Stomach (tissue), 4 donors: ENCODE measurements around the gene CBLB.

ENCODE experiments used
- EP300 ChIP-seq: sonication (generic); formaldehyde crosslinking; IDR thresholded peaks from one replicate; pipeline ENCODE4 v1.6.1; 2017; ENCODE audit warnings: antibody characterized with exemption
- POLR2A ChIP-seq, 4 donors: fragments of 450-650 bp; IDR thresholded peaks; one replicate each; pipeline ENCODE4 v1.6.1; 2016; ENCODE audit warnings: antibody characterized with exemption in 4 of 4, control low read depth in 2 of 4, mild to moderate bottlenecking in 1 of 4, moderate library complexity in 1 of 4
- POLR2AphosphoS5 ChIP-seq, 3 donors: sonication (generic); formaldehyde crosslinking; IDR thresholded peaks; one replicate each; pipeline ENCODE4 v1.6.1; 2016; ENCODE audit warnings: antibody characterized with exemption in 3 of 3
- TF ChIP-seq, protein P1 (sequence below), 7 experiments: fragments of 450-650 bp in 4 of 7; fragments of 200-600 bp in 3 of 7; sonication (generic) in 3 of 7; IDR thresholded peaks; one replicate each; pipeline ENCODE4 v1.5.1; 2016 to 2019; ENCODE audit warnings: antibody characterized with exemption in 7 of 7, control low read depth in 2 of 7, mild to moderate bottlenecking in 1 of 7

DNA sequence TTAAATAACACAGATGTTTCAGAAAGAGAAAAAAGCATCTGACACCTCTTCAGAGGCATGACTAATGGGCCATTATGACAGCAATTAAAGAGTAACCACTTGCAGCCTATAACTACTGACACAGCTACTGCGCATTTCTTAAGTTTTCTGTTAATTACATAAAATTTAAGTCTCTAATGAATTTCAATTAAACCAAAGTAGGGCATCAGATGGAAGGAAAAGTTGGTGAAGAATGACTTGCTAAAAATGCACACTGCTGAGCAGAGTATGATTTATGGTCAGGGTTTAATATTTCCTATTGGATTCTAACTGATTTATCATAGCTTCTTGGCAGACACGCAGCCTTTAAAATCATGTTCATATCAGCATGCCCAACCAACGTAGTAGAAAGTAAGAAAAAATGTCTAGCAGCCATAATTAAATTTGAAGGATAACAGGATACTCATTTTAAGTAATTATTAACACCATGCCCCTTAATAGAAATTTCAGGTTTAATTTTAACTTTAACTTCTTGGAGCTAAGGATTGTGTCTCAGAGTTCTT lies 140.0 kb downstream of the CBLB start:
- TF ChIP-seq POLR2A (IDR thresholded peaks at IDR 0.05) (no peak), POLR2AphosphoS5 (IDR thresholded peaks at IDR 0.05) (no peak), EP300 (no peak)
- TF ChIP-seq, protein P1, sequence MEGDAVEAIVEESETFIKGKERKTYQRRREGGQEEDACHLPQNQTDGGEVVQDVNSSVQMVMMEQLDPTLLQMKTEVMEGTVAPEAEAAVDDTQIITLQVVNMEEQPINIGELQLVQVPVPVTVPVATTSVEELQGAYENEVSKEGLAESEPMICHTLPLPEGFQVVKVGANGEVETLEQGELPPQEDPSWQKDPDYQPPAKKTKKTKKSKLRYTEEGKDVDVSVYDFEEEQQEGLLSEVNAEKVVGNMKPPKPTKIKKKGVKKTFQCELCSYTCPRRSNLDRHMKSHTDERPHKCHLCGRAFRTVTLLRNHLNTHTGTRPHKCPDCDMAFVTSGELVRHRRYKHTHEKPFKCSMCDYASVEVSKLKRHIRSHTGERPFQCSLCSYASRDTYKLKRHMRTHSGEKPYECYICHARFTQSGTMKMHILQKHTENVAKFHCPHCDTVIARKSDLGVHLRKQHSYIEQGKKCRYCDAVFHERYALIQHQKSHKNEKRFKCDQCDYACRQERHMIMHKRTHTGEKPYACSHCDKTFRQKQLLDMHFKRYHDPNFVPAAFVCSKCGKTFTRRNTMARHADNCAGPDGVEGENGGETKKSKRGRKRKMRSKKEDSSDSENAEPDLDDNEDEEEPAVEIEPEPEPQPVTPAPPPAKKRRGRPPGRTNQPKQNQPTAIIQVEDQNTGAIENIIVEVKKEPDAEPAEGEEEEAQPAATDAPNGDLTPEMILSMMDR (IDR thresholded peaks at IDR 0.05): no peak
